ENCODE results near the gene RNF183.

Gene RNF183

DNA sequence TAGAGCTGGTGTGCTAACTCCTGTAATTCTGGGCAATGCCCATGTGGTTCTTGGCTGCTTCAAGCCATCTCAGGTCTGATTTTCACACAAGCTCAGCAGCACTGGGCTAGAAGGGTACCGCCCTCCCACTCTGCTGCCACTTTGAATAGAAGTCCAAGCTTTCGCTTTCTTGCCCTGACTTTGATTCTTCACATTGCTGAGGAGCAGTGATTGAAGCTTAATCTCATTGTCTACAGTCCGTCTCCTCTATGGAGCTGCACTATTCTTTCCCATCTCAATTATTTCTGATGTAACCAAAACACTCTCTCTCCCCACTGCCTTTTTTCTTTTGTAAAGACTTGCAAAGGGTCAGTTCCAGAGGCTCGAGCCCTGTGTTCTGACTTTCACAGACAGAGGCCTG lies 12.9 kb upstream of the RNF183 start:
- no peak overlapping the region for H3K9ac ChIP-seq (ENCODE audit: insufficient read length, low read depth)
- H3K27me3 ChIP-seq (ENCODE audit: insufficient read depth, insufficient read length), result no peaks in the 10 kb centered on the region
- no peak overlapping the region for H3K4me3 ChIP-seq (ENCODE audit: insufficient read length, low read depth)
- H3K4me1 ChIP-seq (ENCODE audit: insufficient read depth, insufficient read length), result no peaks in the 10 kb centered on the region
- H3K36me3 ChIP-seq (ENCODE audit: insufficient read depth, insufficient read length, low read length), result no peaks in the 10 kb centered on the region
- no peaks in the 10 kb centered on the region for H3K9me3 ChIP-seq (ENCODE audit: insufficient read depth, low read length)
- TF ChIP-seq ZNF274 (IDR thresholded peaks at IDR 0.05; ENCODE audit: low read depth, low read length), result no peak
- no peak for TF ChIP-seq YY1 (IDR thresholded peaks at IDR 0.05; ENCODE audit: insufficient read depth, insufficient read length)
- no peak for DNase-seq (ENCODE audit: low read depth, low spot score)

DNA sequence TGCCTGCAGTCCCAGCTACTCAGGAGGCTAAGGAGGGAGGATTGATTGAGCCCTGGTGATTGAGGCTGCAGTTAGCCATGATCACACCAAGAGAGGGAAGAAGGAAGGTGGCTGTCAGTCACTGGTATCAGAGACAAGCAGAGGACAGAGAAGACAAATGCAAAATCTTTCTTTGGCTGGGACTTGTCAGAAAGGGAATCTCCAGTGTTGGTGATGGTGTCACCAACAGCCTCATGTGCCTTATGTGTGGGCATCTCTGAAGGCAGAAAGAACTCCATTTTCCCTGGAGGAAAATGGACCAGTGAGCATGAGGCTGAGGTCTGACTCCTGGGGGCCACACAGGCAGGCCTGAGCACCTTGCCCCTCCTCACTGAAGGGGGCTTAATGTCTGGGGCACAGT lies 12.1 kb upstream of the RNF183 start:
- TF ChIP-seq YY1 (IDR thresholded peaks at IDR 0.05; ENCODE audit: insufficient read depth, insufficient read length), result no peak
- TF ChIP-seq ZNF274 (IDR thresholded peaks at IDR 0.05; ENCODE audit: low read depth, low read length), result no peak
- TF ChIP-seq SUZ12 (IDR thresholded peaks at IDR 0.05; ENCODE audit: extremely low read depth, insufficient read depth, insufficient read length), result no peak
- Histone ChIP-seq H3K9ac (ENCODE audit: insufficient read length, low read depth) (no peak overlapping the region), H3K4me3 (ENCODE audit: insufficient read length, low read depth) (no peak overlapping the region), H3K4me1 (ENCODE audit: insufficient read depth, insufficient read length) (no peaks in the 10 kb centered on the region), H3K27me3 (ENCODE audit: insufficient read depth, insufficient read length) (no peaks in the 10 kb centered on the region), H3K36me3 (ENCODE audit: insufficient read depth, insufficient read length, low read length) (no peaks in the 10 kb centered on the region), H3K9me3 (ENCODE audit: insufficient read depth, low read length) (no peaks in the 10 kb centered on the region)
- DNase-seq (ENCODE audit: low read depth, low spot score), result no peak

DNA sequence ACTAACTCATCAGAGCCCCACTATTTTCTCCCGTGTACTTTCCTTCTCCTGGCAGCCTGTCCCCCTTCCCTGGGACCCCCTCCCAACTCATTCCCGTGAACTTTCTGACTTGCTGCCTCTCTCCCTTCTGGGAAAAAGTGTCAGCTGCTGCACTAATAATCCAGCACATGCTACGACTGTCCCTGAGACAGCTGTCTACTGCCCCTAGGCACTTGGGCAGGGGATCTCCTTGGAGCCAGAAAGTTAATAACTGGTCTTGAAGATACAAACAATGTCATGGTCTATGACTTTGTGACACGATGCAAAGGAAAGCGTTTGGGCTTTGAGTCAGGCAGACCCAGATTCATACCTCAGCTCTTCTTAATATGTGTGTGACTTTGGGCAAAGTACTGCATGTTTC lies 10.1 kb upstream of the RNF183 start:
- H3K4me1 ChIP-seq (ENCODE audit: insufficient read depth, insufficient read length), result no peaks in the 10 kb centered on the region
- no peaks in the 10 kb centered on the region for H3K36me3 ChIP-seq (ENCODE audit: insufficient read depth, insufficient read length, low read length)
- no peak for DNase-seq (ENCODE audit: low read depth, low spot score)
- no peaks in the 10 kb centered on the region for H3K27me3 ChIP-seq (ENCODE audit: insufficient read depth, insufficient read length)
- H3K4me3 ChIP-seq (ENCODE audit: insufficient read length, low read depth), result no peak overlapping the region
- no peak overlapping the region for H3K9ac ChIP-seq (ENCODE audit: insufficient read length, low read depth)
- TF ChIP-seq SUZ12 (IDR thresholded peaks at IDR 0.05; ENCODE audit: extremely low read depth, insufficient read depth, insufficient read length), result no peak
- TF ChIP-seq ZNF274 (IDR thresholded peaks at IDR 0.05; ENCODE audit: low read depth, low read length), result no peak
- no peak for TF ChIP-seq YY1 (IDR thresholded peaks at IDR 0.05; ENCODE audit: insufficient read depth, insufficient read length)
- no peaks in the 10 kb centered on the region for H3K9me3 ChIP-seq (ENCODE audit: insufficient read depth, low read length)

DNA sequence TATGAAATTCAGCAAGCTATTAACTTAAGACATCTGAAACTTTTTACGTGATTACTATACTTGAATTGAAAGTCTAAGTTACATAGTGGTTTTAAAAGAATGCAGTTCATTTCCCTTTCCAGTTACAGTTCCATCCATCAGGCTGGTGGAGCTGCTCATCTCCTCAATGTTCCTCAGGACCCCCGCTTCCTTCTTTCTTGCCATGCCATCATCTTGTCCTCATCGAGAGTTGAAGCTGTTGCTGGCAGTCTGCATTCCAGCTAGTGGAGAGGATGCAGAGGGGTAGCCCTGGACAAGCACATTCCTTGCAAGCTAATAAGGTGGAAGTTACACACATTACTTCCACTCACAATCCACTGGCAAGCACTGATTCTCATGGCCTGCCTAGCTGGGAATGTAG lies 8.8 kb upstream of the RNF183 start:
- Histone ChIP-seq H3K27me3 (ENCODE audit: insufficient read depth, insufficient read length) (no peaks in the 10 kb centered on the region), H3K4me1 (ENCODE audit: insufficient read depth, insufficient read length) (peaks cover 3% of the 10 kb centered on the region), H3K9ac (ENCODE audit: insufficient read length, low read depth) (no peak overlapping the region), H3K4me3 (ENCODE audit: insufficient read length, low read depth) (no peak overlapping the region), H3K36me3 (ENCODE audit: insufficient read depth, insufficient read length, low read length) (no peaks in the 10 kb centered on the region), H3K9me3 (ENCODE audit: insufficient read depth, low read length) (no peaks in the 10 kb centered on the region)
- DNase-seq (ENCODE audit: low read depth, low spot score), result no peak
- no peak for TF ChIP-seq YY1 (IDR thresholded peaks at IDR 0.05; ENCODE audit: insufficient read depth, insufficient read length)
- TF ChIP-seq ZNF274 (IDR thresholded peaks at IDR 0.05; ENCODE audit: low read depth, low read length), result no peak
- no peak for TF ChIP-seq SUZ12 (IDR thresholded peaks at IDR 0.05; ENCODE audit: extremely low read depth, insufficient read depth, insufficient read length)

DNA sequence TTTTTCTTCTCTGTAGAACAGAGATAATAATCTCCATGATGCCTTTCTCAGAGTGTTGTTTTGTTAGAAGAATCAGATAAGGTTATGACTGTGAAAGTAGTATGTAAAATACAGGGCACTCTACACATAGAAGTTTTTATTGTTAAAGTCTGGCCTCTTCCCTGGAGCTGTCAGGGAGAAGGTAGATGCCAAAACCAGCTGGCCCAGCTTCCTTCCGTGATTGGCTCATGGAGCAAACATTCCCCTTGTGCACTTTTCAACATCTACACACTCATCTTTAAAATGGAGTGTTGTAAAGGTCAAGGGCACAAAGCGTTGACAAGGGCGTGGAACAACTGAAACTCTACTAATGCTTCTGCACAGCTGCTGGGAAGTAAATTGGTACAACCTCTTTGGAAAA lies 7.4 kb upstream of the RNF183 start:
- DNase-seq (ENCODE audit: low read depth, low spot score), result no peak
- no peak for TF ChIP-seq ZNF274 (IDR thresholded peaks at IDR 0.05; ENCODE audit: low read depth, low read length)
- TF ChIP-seq SUZ12 (IDR thresholded peaks at IDR 0.05; ENCODE audit: extremely low read depth, insufficient read depth, insufficient read length), result no peak
- no peak for TF ChIP-seq YY1 (IDR thresholded peaks at IDR 0.05; ENCODE audit: insufficient read depth, insufficient read length)
- no peaks in the 10 kb centered on the region for H3K36me3 ChIP-seq (ENCODE audit: insufficient read depth, insufficient read length, low read length)

DNA sequence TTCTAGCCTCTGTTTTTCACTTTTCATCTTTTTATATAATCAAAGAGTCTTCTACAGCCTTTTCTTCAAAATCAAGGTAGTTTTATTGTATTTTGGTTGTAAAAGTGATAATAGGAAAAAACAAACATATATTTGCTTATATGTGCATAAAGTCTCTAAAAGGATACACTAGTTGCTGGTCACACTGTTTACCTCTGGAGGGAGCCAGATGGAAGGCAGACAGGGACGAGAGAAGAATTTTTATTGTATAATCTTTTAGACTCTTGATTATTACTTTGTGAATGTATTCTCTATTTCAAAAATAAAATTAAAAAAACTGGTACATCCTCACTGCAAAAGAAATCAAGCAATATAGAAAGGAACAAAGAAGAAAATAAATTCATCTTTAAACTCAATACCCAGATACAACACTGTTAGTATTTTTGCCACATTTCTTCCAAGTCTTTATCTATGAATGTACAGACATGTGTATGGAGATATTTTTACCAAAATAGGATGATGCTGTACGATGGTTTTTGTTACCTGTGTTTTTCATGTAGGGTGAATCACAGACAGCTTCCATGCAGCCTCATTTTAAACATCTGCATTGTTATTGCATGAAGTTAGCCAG lies 6.1 kb upstream of the RNF183 start:
- Histone ChIP-seq H3K9ac (ENCODE audit: insufficient read length, low read depth) (no peak overlapping the region), H3K36me3 (ENCODE audit: insufficient read depth, insufficient read length, low read length) (no peaks in the 10 kb centered on the region), H3K4me1 (ENCODE audit: insufficient read depth, insufficient read length) (peaks cover 3% of the 10 kb centered on the region), H3K4me3 (ENCODE audit: insufficient read length, low read depth) (no peak overlapping the region), H3K27me3 (ENCODE audit: insufficient read depth, insufficient read length) (no peaks in the 10 kb centered on the region), H3K9me3 (ENCODE audit: insufficient read depth, low read length) (no peaks in the 10 kb centered on the region)
- no peak for DNase-seq (ENCODE audit: low read depth, low spot score)
- no peak for TF ChIP-seq YY1 (IDR thresholded peaks at IDR 0.05; ENCODE audit: insufficient read depth, insufficient read length)
- TF ChIP-seq SUZ12 (IDR thresholded peaks at IDR 0.05; ENCODE audit: extremely low read depth, insufficient read depth, insufficient read length), result no peak
- no peak for TF ChIP-seq ZNF274 (IDR thresholded peaks at IDR 0.05; ENCODE audit: low read depth, low read length)

More for the DNA sequence above, 7.4 kb upstream of the RNF183 start:
- H3K9me3 ChIP-seq (ENCODE audit: insufficient read depth, low read length), result no peaks in the 10 kb centered on the region
- peaks cover 3% of the 10 kb centered on the region for H3K4me1 ChIP-seq (ENCODE audit: insufficient read depth, insufficient read length)
- H3K4me3 ChIP-seq (ENCODE audit: insufficient read length, low read depth), result no peak overlapping the region
- H3K27me3 ChIP-seq (ENCODE audit: insufficient read depth, insufficient read length), result no peaks in the 10 kb centered on the region
- no peak overlapping the region for H3K9ac ChIP-seq (ENCODE audit: insufficient read length, low read depth)

DNA sequence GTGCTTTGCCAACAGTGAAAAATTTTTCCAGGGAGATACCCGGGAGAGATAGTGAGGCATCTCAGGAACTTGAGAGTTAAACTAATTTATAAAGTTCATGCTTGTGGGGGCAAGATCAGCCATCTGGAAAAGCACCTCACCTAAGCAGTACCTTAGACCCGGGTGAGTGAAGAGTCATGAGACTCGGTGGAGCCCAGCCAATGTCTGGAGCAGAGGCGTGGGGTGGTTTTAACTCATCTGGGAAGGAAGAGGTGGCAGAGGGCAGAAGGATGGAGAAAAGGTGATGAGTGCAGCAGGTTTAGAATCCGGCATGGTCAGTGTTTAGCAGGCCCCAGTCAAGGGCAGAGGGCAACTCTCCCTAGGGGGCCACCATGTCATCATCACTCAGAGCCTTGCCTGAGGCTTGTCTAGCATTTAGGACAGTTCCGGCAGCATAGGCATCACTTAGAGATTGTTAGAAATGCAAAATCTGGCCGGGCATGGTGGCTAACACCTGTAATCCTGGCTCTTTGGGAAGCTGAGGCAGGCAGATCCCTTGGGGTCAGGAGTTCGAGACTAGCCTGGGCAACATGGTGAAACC lies 4.3 kb upstream of the RNF183 start:
- no peak for DNase-seq (ENCODE audit: low read depth, low spot score)
- Histone ChIP-seq H3K4me3 (ENCODE audit: insufficient read length, low read depth) (no peak overlapping the region), H3K9me3 (ENCODE audit: insufficient read depth, low read length) (no peaks in the 10 kb centered on the region), H3K4me1 (ENCODE audit: insufficient read depth, insufficient read length) (peaks cover 9% of the 10 kb centered on the region), H3K27me3 (ENCODE audit: insufficient read depth, insufficient read length) (no peaks in the 10 kb centered on the region), H3K36me3 (ENCODE audit: insufficient read depth, insufficient read length, low read length) (no peaks in the 10 kb centered on the region), H3K9ac (ENCODE audit: insufficient read length, low read depth) (no peak overlapping the region)
- no peak for TF ChIP-seq ZNF274 (IDR thresholded peaks at IDR 0.05; ENCODE audit: low read depth, low read length)
- no peak for TF ChIP-seq SUZ12 (IDR thresholded peaks at IDR 0.05; ENCODE audit: extremely low read depth, insufficient read depth, insufficient read length)
- TF ChIP-seq YY1 (IDR thresholded peaks at IDR 0.05; ENCODE audit: insufficient read depth, insufficient read length), result no peak

Measured in NT2/D1 (cell line).